Measurements from ENCODE around the gene ZNF77.

- TF ChIP-seq, protein P1, sequence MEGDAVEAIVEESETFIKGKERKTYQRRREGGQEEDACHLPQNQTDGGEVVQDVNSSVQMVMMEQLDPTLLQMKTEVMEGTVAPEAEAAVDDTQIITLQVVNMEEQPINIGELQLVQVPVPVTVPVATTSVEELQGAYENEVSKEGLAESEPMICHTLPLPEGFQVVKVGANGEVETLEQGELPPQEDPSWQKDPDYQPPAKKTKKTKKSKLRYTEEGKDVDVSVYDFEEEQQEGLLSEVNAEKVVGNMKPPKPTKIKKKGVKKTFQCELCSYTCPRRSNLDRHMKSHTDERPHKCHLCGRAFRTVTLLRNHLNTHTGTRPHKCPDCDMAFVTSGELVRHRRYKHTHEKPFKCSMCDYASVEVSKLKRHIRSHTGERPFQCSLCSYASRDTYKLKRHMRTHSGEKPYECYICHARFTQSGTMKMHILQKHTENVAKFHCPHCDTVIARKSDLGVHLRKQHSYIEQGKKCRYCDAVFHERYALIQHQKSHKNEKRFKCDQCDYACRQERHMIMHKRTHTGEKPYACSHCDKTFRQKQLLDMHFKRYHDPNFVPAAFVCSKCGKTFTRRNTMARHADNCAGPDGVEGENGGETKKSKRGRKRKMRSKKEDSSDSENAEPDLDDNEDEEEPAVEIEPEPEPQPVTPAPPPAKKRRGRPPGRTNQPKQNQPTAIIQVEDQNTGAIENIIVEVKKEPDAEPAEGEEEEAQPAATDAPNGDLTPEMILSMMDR (IDR thresholded peaks at IDR 0.05; ENCODE audit: poor library complexity, severe bottlenecking), result no peak
- no peak for TF ChIP-seq REST (IDR thresholded peaks at IDR 0.05; ENCODE audit: borderline replicate concordance)
Observed at GRCh38 chr19:2973229-2973628, 28.5 kb upstream of the ZNF77 start.
